GM12873 (cell line): ENCODE data around the gene CDH24.

Source experiments
- TF ChIP-seq, protein P1 (sequence below): IDR thresholded peaks from 2 replicates; pipeline ENCODE4 v1.5.1; 2012; ENCODE audit warnings: low read depth, mild to moderate bottlenecking, moderate library complexity, low read length, control low read depth; ENCODE audit not compliant: insufficient read depth; ENCODE audit errors: missing control alignments

CDH24 gene

DNA sequence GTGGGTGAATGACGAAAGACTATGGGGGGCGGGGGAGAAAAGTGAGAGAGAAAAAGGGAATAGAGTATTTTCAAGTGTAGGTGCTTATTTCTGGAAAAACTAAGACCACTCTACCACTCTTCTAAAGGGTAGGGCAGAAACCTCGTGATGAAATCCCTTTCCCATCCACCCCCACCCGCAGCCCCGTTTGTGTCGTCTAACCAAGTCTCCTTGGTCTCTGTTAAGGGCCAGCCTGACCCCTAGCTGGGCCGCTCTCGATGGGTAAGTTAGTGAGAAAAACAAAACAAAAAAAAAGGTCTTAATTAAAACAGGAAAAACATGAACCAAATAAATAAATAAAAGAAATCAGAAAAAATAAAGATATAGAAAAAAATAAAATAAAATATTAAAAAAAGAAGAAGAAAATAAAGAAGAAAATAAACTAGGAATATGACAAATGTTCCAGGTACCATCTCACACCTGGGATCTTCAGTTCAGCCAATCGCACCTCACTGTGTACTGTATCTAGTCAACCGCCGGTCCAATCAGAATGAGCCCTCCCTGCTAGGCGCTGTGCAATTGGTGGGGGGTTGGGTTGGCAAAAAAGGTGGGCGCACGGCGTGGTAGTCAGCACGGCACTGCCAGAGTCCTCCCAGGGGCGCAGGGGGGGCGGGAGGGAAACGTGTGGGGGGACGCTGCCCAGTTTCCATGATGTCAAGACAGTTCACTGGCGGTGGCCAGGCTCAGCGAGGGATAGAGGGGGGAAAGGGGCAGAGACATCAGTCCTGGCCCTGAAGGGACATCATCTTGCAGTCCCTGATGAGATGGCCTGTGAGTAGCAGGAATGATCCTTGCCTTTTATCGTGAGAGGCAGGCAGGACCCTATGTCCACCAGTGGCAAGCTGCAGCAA is 9.8 kb upstream of the CDH24 start:
- TF ChIP-seq, protein P1, sequence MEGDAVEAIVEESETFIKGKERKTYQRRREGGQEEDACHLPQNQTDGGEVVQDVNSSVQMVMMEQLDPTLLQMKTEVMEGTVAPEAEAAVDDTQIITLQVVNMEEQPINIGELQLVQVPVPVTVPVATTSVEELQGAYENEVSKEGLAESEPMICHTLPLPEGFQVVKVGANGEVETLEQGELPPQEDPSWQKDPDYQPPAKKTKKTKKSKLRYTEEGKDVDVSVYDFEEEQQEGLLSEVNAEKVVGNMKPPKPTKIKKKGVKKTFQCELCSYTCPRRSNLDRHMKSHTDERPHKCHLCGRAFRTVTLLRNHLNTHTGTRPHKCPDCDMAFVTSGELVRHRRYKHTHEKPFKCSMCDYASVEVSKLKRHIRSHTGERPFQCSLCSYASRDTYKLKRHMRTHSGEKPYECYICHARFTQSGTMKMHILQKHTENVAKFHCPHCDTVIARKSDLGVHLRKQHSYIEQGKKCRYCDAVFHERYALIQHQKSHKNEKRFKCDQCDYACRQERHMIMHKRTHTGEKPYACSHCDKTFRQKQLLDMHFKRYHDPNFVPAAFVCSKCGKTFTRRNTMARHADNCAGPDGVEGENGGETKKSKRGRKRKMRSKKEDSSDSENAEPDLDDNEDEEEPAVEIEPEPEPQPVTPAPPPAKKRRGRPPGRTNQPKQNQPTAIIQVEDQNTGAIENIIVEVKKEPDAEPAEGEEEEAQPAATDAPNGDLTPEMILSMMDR = no peak

DNA sequence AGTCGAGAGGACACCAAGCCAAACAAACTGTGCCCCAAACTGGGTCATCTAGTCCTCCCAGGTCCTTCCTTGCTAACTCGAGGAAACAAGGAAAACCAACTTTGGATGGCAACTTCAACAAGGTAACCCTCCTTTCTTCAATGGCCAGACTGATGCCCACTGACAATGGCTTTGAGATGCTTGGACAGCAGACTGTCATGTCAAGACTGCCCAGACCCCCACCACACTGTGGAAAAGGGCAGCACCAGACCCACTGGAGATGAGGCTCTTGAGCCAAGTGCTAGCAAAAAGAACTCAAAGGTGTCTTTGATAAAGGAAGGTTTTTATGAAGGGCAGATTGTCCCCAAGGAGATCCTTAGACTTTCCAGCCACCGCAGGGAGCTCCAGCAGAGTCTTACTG is 9.0 kb upstream of the CDH24 start:
- TF ChIP-seq, protein P1 = no peak

DNA sequence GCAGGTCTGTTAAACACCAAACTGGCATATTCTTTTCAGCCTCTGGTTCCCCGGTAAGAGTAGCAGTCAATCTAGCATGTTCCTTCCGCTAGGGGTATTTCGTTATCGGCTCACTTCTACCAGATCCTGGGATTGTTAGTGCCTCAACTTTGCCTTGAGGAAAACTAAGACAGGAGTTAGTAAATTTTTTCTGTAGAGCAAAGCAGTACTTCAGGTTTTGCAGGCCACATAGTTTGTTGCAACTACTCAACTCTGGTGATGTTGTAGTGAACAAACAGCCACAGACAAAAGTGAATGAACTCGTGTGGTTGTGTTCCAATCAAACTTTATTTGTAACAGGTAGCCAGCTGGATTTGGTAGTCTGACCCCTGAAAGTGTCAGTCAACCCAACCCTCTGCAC is 6.3 kb upstream of the CDH24 start:
- TF ChIP-seq, protein P1 = no peak

GRCh38 chr14:23062002-23062401 is 4.7 kb upstream of the CDH24 start:
- TF ChIP-seq, protein P1 = no peak

DNA sequence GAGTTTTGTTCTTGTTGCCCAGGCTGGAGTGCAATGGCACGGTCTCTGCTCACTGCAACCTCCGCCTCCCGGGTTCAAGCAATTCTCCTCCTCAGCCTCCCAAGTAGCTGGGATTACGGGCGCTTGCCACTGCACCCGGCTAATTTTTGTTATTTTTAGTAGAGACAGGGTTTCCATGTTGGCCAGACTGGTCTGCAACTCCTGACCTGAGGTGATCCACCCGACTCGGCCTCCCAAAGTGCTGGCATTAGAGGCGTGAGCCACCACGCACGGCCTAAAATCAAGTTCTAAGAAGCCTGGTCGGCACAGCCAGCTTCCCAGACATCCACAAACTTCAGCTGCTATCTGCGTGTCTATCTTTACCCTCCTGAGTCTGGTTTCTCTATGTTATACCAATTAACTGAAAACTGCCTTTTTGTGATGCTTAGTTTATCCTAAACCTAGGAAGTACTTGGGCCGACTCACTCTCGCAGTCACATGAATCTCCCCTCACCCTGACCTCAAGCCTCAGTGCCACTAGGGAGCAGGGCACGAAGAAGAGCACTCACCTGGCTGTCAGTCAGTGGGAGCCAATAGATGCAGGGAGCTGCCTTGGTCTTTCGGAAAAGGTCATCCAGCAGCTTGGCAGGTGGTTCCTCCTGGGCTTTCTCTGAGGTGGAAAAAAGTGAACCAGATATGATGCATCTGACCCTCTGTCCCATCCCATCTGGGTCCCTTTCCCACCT is 3.4 kb upstream of the CDH24 start:
- TF ChIP-seq, protein P1 = no peak

DNA sequence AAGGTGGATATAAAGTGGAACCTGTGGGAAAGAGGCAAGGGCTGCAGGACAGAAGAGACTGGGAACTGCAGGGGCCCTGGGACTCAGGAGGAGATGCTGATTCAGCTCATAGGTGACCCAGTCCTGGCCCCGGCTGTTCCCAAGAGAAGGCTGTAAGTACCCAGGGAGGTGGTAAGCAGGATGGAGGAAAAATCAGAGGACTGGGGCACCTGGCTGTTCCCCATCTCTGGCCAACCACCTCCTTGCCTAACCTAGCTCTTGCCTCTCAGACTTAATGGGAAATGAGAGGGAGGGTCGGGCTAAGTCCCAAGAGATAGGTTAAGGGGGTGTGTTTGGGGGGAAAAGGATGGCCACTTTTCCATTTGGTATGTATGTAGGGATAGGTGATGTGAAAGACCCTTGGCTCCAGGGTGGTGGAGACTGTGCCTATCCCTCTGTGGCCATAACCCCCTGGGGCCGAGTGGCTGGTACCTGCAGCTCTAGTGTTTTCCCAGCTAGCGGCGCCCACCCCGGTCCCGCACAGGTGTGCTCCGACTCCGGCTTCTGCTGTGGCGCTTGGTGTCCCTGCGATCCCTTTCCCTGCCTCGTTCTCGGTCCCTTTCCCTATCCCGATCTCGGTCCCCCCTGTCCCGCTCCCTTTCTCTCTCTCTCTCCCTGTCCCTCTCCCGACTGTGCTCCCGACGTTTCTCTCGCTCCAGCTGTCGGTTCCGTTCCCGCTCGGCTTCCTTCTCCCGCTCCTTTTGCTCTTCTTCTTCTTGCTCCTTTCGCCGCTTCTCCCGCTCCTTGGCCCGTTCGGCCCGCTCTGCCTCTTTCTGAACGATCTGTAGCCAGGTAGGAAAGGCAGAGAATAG is 1.6 kb upstream of the CDH24 start:
- TF ChIP-seq, protein P1 = no peak
